KMS-11 (cell line): ENCODE measurements around the gene PPP1R13B.
A peak's percentile ranks its signal among the peaks of the same experiment; 100 is the strongest.

Experiments used
- H2AFZ ChIP-seq: fragments of 200-600 bp; sonication (generic); 2 replicates; pipeline ENCODE4 v1.6.1; 2016; ENCODE audit warnings: antibody characterized with exemption, mixed run types, low read depth
- H3K27ac ChIP-seq: fragments of 200-600 bp; sonication (generic); 2 replicates; pipeline ENCODE4 v1.6.1; 2016; ENCODE audit warnings: mild to moderate bottlenecking, mixed run types
- H3K27me3 ChIP-seq: fragments of 200-600 bp; sonication (generic); 2 replicates; pipeline ENCODE4 v1.6.1; 2017; ENCODE audit warnings: mild to moderate bottlenecking, low read depth, mixed run types, moderate library complexity; ENCODE audit not compliant: insufficient read depth
- H3K36me3 ChIP-seq: fragments of 200-600 bp; sonication (generic); 2 replicates; pipeline ENCODE4 v1.6.1; 2017; ENCODE audit warnings: mild to moderate bottlenecking, mixed run types; ENCODE audit not compliant: insufficient read depth
- H3K4me1 ChIP-seq: fragments of 200-600 bp; sonication (generic); 2 replicates; pipeline ENCODE4 v1.6.1; 2016; ENCODE audit warnings: mild to moderate bottlenecking, low read depth, mixed run types; ENCODE audit not compliant: poor library complexity, severe bottlenecking
- H3K4me2 ChIP-seq: fragments of 200-600 bp; sonication (generic); 2 replicates; pipeline ENCODE4 v1.7.0; 2016; ENCODE audit warnings: mild to moderate bottlenecking, mixed run types
- H3K4me3 ChIP-seq: fragments of 200-600 bp; sonication (generic); IDR thresholded peaks from 2 replicates; pipeline ENCODE4 v1.6.1; 2017; ENCODE audit warnings: low read depth, low read length, mixed read lengths; ENCODE audit not compliant: insufficient read depth
- H3K79me2 ChIP-seq: fragments of 200-600 bp; sonication (generic); 2 replicates; pipeline ENCODE4 v1.6.1; 2016; ENCODE audit warnings: low read depth, mixed run types; ENCODE audit not compliant: insufficient read depth
- H3K9ac ChIP-seq: fragments of 200-600 bp; sonication (generic); 2 replicates; pipeline ENCODE4 v1.6.1; 2016; ENCODE audit warnings: mild to moderate bottlenecking, mixed run types
- H4K20me1 ChIP-seq: fragments of 200-600 bp; sonication (generic); 2 replicates; pipeline ENCODE4 v1.6.1; 2016; ENCODE audit warnings: mild to moderate bottlenecking, mixed run types; ENCODE audit not compliant: insufficient read depth
- CTCF ChIP-seq: fragments of 200-600 bp; sonication (generic); conservative IDR thresholded peaks from 2 replicates; pipeline ENCODE4 v1.6.1; 2017; ENCODE audit warnings: low read depth, mild to moderate bottlenecking, antibody characterized with exemption, low read length, moderate library complexity, mixed read lengths

The PPP1R13B gene

GRCh38 chr14:103879570-103880347 lies 32.4 kb upstream of the PPP1R13B start:
- no peaks in the 10 kb centered on the region for H3K79me2 ChIP-seq
- no peak overlapping the region for H3K4me3 ChIP-seq
- peak overlapping the region; percentile 71 for H2AFZ ChIP-seq
- no peaks in the 10 kb centered on the region for H3K36me3 ChIP-seq
- H3K4me2 ChIP-seq, result peak overlapping the region; percentile 95
- H3K9ac ChIP-seq, result peak overlapping the region; percentile 27; the same call in 1 of the 2 replicates
- H3K27me3 ChIP-seq, result no peaks in the 10 kb centered on the region
- no peak for TF ChIP-seq CTCF
- H3K27ac ChIP-seq, result no peak overlapping the region
- H4K20me1 ChIP-seq, result no peaks in the 10 kb centered on the region
- H3K4me1 ChIP-seq, result peaks cover 12% of the 10 kb centered on the region

- no peak for TF ChIP-seq CTCF
- no peak overlapping the region for H3K4me3 ChIP-seq
- no peaks in the 10 kb centered on the region for H3K27me3 ChIP-seq
- H2AFZ ChIP-seq, result no peak overlapping the region
- H3K79me2 ChIP-seq, result no peaks in the 10 kb centered on the region
- peak overlapping the region; percentile 95; the same call in 1 of the 2 replicates for H3K4me2 ChIP-seq
- peaks cover 12% of the 10 kb centered on the region for H3K4me1 ChIP-seq
- no peaks in the 10 kb centered on the region for H4K20me1 ChIP-seq
- no peak overlapping the region for H3K9ac ChIP-seq
- no peak overlapping the region for H3K27ac ChIP-seq
- H3K36me3 ChIP-seq, result no peaks in the 10 kb centered on the region
Measured at GRCh38 chr14:103879118-103879569, 31.8 kb upstream of the PPP1R13B start.

GRCh38 chr14:103878180-103878579 lies 30.8 kb upstream of the PPP1R13B start:
- no peak for TF ChIP-seq CTCF
- Histone ChIP-seq H3K36me3 (no peaks in the 10 kb centered on the region), H3K27ac (no peak overlapping the region)

GRCh38 chr14:103875010-103875409 lies 27.6 kb upstream of the PPP1R13B start:
- Histone ChIP-seq H2AFZ (no peak overlapping the region), H3K79me2 (no peaks in the 10 kb centered on the region), H3K4me2 (no peak overlapping the region), H3K9ac (no peak overlapping the region), H3K4me1 (peaks cover 4% of the 10 kb centered on the region), H3K27me3 (no peaks in the 10 kb centered on the region), H3K27ac (no peak overlapping the region), H3K36me3 (no peaks in the 10 kb centered on the region), H3K4me3 (no peak overlapping the region), H4K20me1 (no peaks in the 10 kb centered on the region)
- TF ChIP-seq CTCF, result no peak

More at GRCh38 chr14:103878180-103878579, 30.8 kb upstream of the PPP1R13B start:
- no peaks in the 10 kb centered on the region for H4K20me1 ChIP-seq
- no peaks in the 10 kb centered on the region for H3K27me3 ChIP-seq
- H3K79me2 ChIP-seq, result no peaks in the 10 kb centered on the region
- no peak overlapping the region for H3K4me2 ChIP-seq
- peaks cover 12% of the 10 kb centered on the region for H3K4me1 ChIP-seq
- H3K4me3 ChIP-seq, result no peak overlapping the region
- no peak overlapping the region for H3K9ac ChIP-seq
- H2AFZ ChIP-seq, result no peak overlapping the region
